NCI-H69 (cell line): ENCODE measurements around the gene ALG3.
A peak's percentile ranks its signal among the peaks of the same experiment; 100 is the strongest.

Experiments used
- DNase-seq: peaks from one replicate; lab custom pipeline; 2025; lab: John Stamatoyannopoulos, UW

The ALG3 gene

DNA sequence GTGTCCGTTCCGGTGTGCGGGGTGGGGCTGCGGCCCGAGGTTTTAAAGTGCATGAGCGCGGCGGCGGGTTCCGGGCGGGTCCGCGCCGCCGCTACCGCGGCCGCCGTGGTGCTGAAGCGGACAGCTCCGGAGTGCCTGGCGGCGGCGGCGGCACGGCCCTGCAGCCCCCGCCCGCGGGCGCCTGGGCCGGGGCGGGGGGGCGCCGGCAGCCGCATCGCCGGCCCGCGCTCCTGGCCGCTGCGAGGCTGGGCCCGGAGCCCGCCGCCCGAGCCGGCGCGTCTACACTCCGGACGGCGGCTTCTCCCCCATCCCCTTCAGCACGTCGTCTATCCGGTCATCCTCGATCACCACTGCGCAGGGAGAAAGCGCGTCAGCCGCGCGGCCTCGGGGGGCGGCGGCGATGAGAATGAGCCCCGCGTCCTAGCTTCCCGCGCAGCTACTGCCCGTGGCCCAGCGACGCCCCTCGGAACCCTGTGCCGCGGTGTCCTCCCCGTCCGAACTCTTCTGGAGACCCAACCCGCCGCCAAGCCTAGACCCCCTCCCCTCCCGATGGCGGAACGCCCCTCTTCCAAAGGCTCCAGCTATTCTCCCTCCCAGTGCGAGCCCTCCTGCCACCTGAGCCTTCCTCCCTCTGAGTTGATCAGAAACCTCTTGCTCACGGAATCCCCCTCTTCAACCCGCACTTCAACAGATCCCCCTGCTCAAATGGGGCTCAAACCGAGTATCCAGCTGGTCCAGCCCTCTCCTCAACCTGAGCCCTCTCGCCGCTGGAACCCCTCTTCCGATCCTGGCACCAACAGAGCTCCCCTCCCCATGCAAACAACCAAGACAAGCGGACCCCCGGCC lies 11.3 kb upstream of the ALG3 start:
- peak; percentile 76 for DNase-seq

DNA sequence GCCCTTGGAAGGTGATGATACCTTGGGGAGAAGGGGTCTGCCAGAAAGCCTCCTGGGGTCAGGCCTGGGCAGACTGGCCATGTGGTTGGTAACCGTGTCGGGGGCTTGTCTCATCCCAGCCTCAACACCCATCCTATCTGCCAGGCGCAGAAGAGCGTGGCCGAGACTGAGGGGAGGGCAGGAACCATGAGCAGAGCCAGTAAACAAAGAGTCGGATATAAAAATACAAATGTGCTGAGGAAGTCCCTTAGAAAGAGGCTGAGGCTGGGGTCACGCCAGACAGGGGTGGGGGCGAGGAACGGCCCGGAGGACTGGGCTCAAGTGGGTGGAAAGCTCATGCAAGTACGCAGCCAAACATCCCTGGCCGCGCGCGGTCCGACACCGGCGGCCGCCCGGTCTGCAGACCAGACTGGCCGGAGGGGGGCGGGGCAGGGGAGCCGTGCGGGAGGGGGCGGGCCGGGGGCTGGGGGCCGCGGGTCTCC lies 10.7 kb upstream of the ALG3 start:
- DNase-seq, result peak; percentile 41

DNA sequence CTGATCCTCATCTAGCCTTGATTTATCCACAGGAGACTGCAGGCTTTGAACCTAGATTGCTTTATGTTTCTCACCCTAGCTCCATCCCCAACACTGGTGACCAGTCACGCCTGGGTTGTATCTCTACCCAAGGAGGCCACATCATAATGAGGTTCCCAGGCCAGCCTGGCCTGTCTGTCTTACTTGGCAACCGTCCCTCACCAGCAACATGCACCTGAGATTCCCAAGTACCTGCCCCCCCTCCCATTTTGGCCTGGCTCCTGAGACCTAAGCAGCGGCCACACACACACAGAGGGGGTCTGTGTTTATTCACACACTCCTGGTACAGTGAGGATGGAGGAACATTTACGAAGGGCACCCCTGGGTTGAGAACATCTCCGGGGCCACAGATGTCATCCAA lies 10.2 kb upstream of the ALG3 start:
- peak; percentile 27 for DNase-seq

- DNase-seq, result no peak
These were observed 8.5 kb upstream of the ALG3 start for GRCh38 chr3:184257083-184257915.

DNA sequence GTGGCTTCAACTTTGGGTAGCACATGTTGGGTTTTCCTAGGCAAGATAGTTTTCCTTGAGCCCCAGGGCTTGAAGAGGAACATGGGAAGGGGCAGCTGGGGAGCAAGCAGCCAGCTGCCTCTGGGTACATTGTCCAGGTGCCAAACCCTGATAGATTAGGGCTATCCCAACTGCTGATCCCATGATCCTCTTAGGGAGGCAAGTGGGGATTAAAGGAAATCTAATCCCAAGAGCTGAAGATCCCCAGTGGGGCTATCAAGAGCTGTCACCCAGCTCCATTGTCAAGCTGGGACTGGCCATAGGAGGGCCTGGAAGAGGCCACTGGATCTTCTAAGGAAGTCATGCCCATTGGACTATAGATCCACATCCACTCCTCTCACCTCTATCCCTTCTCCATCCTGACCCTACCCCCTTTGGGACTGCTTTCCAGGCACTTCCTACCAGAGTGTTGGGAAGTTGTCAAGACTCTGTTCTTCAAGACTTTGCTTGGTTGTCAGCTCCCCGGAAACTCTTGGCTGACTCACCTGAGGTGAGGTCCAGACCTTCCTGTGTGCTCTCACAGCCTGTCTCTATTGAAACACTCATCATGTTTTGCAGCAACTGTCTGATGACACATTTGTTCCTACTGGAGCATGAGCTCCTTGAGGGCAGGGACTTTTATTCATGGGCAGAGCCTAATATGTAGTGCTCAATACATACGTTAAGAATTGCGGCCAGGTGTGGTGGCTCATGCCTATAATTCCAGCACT lies 6.7 kb upstream of the ALG3 start:
- no peak for DNase-seq

DNA sequence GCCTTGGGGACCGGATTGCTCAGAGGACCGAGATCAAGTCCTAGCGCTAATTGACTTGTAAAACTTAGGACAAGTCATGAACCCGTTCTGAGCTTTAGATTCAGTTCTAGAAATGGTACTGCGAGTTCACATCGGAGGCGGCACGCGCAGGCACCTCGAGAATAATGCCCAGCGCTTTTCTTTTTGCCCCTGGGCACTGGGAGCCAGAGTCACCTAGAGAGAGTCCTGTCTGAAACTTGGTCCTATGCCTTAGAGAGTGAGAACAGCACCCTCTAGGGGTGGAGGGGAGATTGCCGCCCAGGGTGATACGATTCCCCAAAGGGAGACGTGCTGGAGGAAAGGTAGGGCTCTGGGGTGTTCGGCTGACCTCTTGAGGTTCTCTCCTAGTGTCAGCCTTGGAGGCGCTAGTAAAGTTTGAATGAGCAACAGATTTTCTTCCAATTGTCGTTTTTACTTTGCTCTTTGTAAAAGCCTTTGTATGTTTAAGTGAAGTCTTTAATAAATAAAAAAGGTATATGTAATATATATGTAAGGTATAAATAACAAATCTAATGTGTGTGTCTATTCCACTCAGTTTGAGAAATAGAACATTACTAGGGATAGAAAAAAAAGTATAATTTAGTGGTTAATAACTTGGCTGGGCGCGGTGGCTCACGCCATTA lies 1.5 kb upstream of the ALG3 start:
- peak; percentile 97 for DNase-seq

- peak; percentile 99 for DNase-seq
These were observed 827 bp upstream of the ALG3 start, which contains the start of gene EEF1AKMT4 for GRCh38 chr3:184249412-184250166. TSS of gene EEF1AKMT4 (plus strand) at chr3:184249672. CDS start at chr3:184249695, 23 bp downstream.

DNA sequence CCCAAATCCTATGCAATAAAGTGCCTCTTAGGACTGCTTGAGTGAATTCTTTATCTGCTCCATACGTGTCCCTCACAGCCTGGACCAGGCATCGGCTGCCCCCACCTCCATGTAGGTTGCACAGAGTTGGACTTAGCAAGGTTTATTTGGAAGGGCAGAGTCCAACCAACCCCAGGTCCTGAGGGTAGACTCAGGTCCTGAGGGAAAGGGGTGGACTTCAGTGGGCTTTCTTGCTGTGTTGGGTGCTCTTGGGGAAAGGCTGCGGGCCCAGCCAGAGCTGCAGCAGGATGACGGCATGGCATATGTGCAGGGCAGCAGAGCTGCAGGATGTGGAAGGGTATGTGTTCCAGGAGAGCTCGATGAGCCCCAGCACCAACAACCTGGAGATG lies 6.5 kb downstream of the ALG3 start:
- no peak for DNase-seq

- DNase-seq, result peak; percentile 50
These were observed 7.1 kb downstream of the ALG3 start for GRCh38 chr3:184241447-184242296.

- no peak for DNase-seq
These were observed 7.7 kb downstream of the ALG3 start for GRCh38 chr3:184241141-184241446.

DNA sequence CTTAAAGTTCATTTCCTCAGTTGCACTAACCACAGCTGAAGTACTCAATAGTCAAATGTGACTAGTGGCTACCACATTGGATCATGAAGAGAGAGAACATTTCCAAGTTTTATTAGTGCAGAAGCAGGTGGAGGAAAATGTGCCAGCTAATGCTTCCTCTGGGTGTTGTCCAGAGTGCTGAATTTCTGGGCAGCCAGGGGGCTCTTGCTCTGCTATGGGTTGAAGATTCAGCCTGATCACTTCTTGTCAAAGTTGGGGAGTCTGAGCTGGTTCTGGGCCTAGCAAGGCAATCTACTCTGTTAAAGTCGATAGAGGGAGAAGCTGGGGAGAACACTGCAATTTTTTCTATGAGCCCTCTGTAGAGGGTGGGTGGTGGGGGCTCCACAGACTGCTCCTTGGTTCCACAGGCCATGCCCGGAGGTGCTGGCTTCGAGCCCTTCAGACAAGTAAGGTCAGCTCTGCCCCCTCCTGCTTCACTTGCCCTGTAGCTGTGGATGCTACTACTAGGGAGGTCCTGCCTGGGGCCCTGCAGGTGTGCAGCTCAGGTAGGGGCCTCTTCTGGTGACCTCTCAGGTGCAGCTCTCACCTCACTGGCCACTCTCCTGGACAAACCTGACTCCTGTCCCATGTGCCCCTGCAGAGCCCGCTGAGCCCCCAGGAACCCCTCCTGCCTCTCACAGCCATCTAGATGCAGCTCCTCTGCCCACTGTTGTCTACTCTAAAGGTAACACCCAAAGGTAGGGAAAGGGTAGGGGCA lies 8.2 kb downstream of the ALG3 start:
- no peak for DNase-seq

DNA sequence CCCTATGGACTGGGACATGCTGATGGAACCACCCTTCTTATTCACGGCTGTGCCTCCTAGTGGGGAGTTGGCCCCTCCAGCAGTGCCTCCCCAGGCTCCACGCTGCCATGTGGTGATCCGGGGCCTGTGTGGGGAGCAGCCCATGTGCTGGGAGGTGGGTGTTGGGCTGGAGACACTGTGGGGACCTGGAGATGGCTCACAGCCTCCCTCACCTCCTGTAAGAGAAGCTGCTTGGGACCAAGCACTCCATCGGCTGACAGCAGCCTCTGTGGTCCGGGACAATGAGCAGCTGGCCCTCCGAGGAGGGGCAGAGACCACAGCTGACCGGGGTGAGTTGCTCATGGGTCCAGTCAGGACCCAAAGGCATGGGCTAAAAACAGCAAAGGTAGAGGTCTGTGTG lies 9.1 kb downstream of the ALG3 start:
- no peak for DNase-seq

- no peak for DNase-seq
These were observed 9.5 kb downstream of the ALG3 start for GRCh38 chr3:184239221-184239620.

GRCh38 chr3:184238246-184238818 lies 10.4 kb downstream of the ALG3 start:
- peak; percentile 60 for DNase-seq

DNA sequence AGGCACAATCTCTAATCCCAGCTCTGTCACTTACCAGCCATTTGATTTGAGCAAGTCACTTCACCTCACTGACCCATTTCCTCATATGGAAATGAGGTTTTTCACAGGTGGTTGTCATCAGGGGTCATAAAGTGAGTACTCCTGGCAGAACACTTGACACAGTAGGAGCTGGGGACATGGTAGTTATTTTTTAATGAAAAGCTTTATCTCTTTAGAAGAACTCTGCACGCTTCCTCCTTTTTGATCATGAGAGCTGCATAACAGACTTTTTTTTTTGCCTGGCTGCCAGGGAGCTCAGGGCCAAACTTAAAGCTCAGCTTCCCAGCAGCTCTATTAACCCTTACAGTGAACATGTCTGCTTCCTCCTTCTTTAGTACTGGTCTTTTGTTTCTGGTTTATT lies 11.0 kb downstream of the ALG3 start:
- DNase-seq, result peak; percentile 71

DNA sequence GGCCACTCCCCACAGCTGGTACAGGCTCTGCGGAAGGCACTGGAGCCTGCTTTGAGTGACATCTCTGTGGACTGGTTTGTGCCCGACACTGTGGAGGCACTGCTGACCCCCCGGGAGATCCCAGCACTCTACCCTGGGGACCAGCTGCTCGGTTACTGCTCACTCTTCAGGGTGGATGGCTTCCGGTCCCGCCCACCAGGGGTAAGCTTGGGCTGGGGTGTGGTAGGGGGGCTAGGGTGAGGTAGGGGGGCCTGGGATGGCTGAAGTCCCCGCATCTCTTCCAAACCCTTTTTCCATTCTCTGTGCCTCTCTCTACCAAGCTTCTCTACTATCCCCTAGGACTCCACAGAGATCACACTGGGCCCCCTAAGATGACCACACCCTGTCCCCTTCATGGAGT lies 11.6 kb downstream of the ALG3 start:
- no peak for DNase-seq

- no peak for DNase-seq
These were observed 12.1 kb downstream of the ALG3 start for GRCh38 chr3:184236636-184237035.

DNA sequence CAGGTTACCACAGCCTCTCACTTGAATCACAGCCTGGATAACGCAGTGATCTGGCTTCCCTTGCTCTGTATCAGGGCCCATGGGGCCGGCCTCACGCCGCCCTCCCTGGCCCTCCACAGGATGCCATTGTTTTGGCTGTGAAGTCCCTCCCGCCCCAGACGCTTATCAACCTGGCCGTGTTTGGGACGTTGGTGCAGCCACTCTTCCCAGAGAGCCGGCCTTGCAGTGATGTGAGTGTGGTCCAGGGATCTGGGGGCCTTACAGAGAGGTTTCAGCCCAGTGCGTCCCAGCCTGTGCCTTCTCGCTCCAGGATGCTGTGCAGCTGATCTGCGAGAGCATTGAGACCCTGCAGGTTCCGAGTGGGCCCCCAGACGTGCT lies 12.7 kb downstream of the ALG3 start:
- no peak for DNase-seq

DNA sequence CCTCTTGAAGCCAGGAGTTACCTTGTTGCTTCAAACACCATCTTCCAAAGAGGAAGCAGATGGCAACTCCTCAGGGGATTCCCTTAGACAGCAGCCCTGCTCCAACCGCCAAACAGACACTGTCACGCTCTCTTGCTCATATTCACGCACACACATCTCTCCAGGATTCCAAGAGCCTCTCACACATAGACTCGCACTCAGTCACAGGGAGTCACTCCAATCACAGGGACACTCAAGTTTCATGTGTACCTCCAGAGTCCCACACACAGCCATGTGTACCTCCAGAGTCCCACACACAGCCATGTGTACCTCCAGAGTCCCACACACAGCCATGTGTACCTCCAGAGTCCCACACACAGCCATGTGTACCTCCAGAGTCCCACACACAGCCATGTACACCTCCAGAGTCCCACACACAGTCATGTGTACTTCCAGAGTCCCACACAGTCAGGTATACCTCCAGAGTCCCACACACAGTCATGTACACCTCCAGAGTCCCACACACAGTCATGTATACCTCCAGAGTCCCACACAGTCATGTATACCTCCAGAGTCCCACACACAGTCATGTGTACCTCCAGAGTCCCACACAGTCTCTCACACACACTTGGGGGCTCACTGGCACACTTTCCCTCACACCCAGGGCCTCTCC lies 13.3 kb downstream of the ALG3 start:
- DNase-seq, result peak; percentile 95
